HG03045 (cell line): ENCODE results near the gene TMA7.
"Not testable (repeated sequence)": the region's sequence is repeated elsewhere in the genome, so short reads cannot be mapped to it uniquely, and the experiment has no call there.

Source experiments
- ATAC-seq: cut with Tn5 transposase; IDR thresholded peaks from one replicate; pipeline ENCODE4 v1.9.1; 2021; ENCODE audit warnings: mild to moderate bottlenecking, moderate library complexity; ENCODE audit not compliant: unreplicated experiment

Gene TMA7

GRCh38 chr3:48465531-48466378 lies 25.7 kb downstream of the TMA7 start:
- peak; percentile 70 for ATAC-seq

- ATAC-seq = no peak
These were observed 26.5 kb downstream of the TMA7 start for GRCh38 chr3:48466386-48467109.

GRCh38 chr3:48467110-48467454 lies 27.0 kb downstream of the TMA7 start:
- ATAC-seq = no peak

- no peak for ATAC-seq
These were observed 27.6 kb downstream of the TMA7 start for GRCh38 chr3:48467473-48468267.

GRCh38 chr3:48468329-48468731 lies 28.3 kb downstream of the TMA7 start:
- ATAC-seq = no peak

GRCh38 chr3:48469046-48469915 lies 29.2 kb downstream of the TMA7 start:
- no peak for ATAC-seq

- ATAC-seq = no peak
These were observed 30.2 kb downstream of the TMA7 start for GRCh38 chr3:48470286-48470685.

- no peak for ATAC-seq
These were observed 32.5 kb downstream of the TMA7 start for GRCh38 chr3:48472673-48472922.

GRCh38 chr3:48472923-48473616 lies 33.0 kb downstream of the TMA7 start:
- peak; percentile 71 for ATAC-seq

GRCh38 chr3:48473617-48473952 lies 33.5 kb downstream of the TMA7 start:
- ATAC-seq = no peak

- ATAC-seq = not testable (repeated sequence)
These were observed 34.0 kb downstream of the TMA7 start for GRCh38 chr3:48474031-48474430.

- ATAC-seq = no peak
These were observed 34.6 kb downstream of the TMA7 start for GRCh38 chr3:48474619-48475018.

- no peak for ATAC-seq
These were observed 35.1 kb downstream of the TMA7 start for GRCh38 chr3:48475188-48475587.

- no peak for ATAC-seq
These were observed 36.5 kb downstream of the TMA7 start for GRCh38 chr3:48476426-48477053.

GRCh38 chr3:48477959-48478520 lies 38.0 kb downstream of the TMA7 start:
- no peak for ATAC-seq

GRCh38 chr3:48478626-48479555 lies 38.8 kb downstream of the TMA7 start:
- no peak for ATAC-seq

- ATAC-seq = not testable (repeated sequence)
These were observed 40.8 kb downstream of the TMA7 start for GRCh38 chr3:48480891-48481290.

- ATAC-seq = not testable (repeated sequence)
These were observed 42.8 kb downstream of the TMA7 start for GRCh38 chr3:48482822-48483221.
